HCT116 (cell line): ENCODE measurements around the gene FLVCR1. TPM values are rescaled to one million over a fixed set of nuclear protein-coding genes. Genes with fewer than 3 reads are reported as not detected.

Source experiments
- ATAC-seq: fragments of 200-7000 bp; cut with Tn5 transposase; 2 replicates; pipeline ENCODE4 v1.9.1; 2020; ENCODE audit warnings: mild to moderate bottlenecking, moderate library complexity
- BruUV-seq: library from RNA; stranded (reverse); fragments of 400-500 nt; replicated peaks from 2 replicates; lab custom pipeline; 2021; lab: Mats Ljungman, UMichigan
- CTCF ChIA-PET: fragments of 300-600 bp; sonication (Branson Sonifier 250); formaldehyde crosslinking; loops from one replicate; lab custom pipeline; 2021; ENCODE audit warnings: antibody characterized with exemption; lab: Charles Lee
- POLR2A ChIA-PET: fragments of 300-600, 350-600 bp; sonication (Branson Sonifier 250); formaldehyde crosslinking; loops from one replicate; lab custom pipeline; 2021; ENCODE audit warnings: antibody characterized with exemption; lab: Charles Lee
- RAD21 ChIA-PET, 2 experiments: fragments of 300-600 bp; sonication (Branson Sonifier 250); formaldehyde crosslinking; loops; one replicate each; lab custom pipeline; 2023; ENCODE audit warnings: low total read pairs in 2 of 2; ENCODE audit not compliant: uncharacterized antibody in 2 of 2, unreplicated experiment in 2 of 2, low non-redundant PET in 1 of 2; lab: Charles Lee
- DNase-seq: peaks from one replicate; pipeline ENCODE4 v3.0.0-alpha.2; 2010; ENCODE audit warnings: low read depth, low spot score
- H2AFZ ChIP-seq: fragments of 200-600 bp; shearing (Covaris generic), sonication (generic); 2 replicates; pipeline ENCODE4 v1.6.1; 2017; ENCODE audit warnings: low read depth, mixed run types, mixed read lengths, antibody characterized with exemption, low read length; ENCODE audit not compliant: poor library complexity, severe bottlenecking
- H3K27ac ChIP-seq: 2 replicates; pipeline ENCODE4 v1.5.1; 2012; ENCODE audit warnings: low read depth, low read length
- H3K27me3 ChIP-seq: fragments of 200-600 bp; sonication (generic); 2 replicates; pipeline ENCODE4 v1.6.1; 2016; ENCODE audit warnings: mixed run types, low read length, mixed read lengths; ENCODE audit not compliant: insufficient read depth
- H3K36me3 ChIP-seq, 2 experiments: fragments of 200-500 bp in 1 of 2; fragments of 200-600 bp in 1 of 2; sonication (Bioruptor generic) in 1 of 2; sonication (generic) in 1 of 2; 2 replicates each; pipeline versions ENCODE4 v1.5.1 to v1.6.1; 2014 to 2016; ENCODE audit warnings: low read length in 2 of 2, inconsistent platforms in 1 of 2, mixed read lengths in 1 of 2, mixed run types in 1 of 2; ENCODE audit not compliant: insufficient read depth in 2 of 2, control insufficient read depth in 1 of 2
- H3K4me1 ChIP-seq, 2 experiments: fragments of 200-600 bp in 1 of 2; sonication (generic) in 1 of 2; 2 replicates each; pipeline versions ENCODE4 v1.5.1 to v1.6.1; 2012 to 2017; ENCODE audit warnings: low read length in 2 of 2, inconsistent platforms in 1 of 2, mild to moderate bottlenecking in 1 of 2, mixed read lengths in 1 of 2, mixed run types in 1 of 2, moderate library complexity in 1 of 2; ENCODE audit not compliant: insufficient read depth in 2 of 2, control insufficient read depth in 1 of 2
- H3K4me2 ChIP-seq: fragments of 200-600 bp; sonication (generic); 2 replicates; pipeline ENCODE4 v1.6.1; 2017; ENCODE audit warnings: mixed run types, low read length, mixed read lengths
- H3K4me3 ChIP-seq, 2 experiments: fragments of 200-600 bp in 1 of 2; sonication (generic) in 1 of 2; replicated peaks in 1 of 2; 2 replicates each; pipeline ENCODE4 v1.5.1; 2011 to 2016; ENCODE audit warnings: low read length in 2 of 2, control low read depth in 1 of 2, low read depth in 1 of 2, mild to moderate bottlenecking in 1 of 2, mixed read lengths in 1 of 2, mixed run types in 1 of 2
- H3K79me2 ChIP-seq: fragments of 200-600 bp; sonication (generic); 2 replicates; pipeline ENCODE4 v1.6.1; 2017; ENCODE audit warnings: mild to moderate bottlenecking, mixed run types, low read length, moderate library complexity, mixed read lengths; ENCODE audit not compliant: insufficient read depth
- H3K9ac ChIP-seq: fragments of 200-600 bp; sonication (generic); 2 replicates; pipeline ENCODE4 v1.6.1; 2016; ENCODE audit warnings: low read length, mixed read lengths
- H3K9me2 ChIP-seq: fragments of 200-600 bp; sonication (generic), shearing (Covaris generic); 2 replicates; pipeline ENCODE4 v1.6.1; 2017; ENCODE audit warnings: mixed run types, mild to moderate bottlenecking, moderate library complexity; ENCODE audit not compliant: insufficient read depth
- H3K9me3 ChIP-seq, 2 experiments: fragments of 200-500 bp in 1 of 2; fragments of 200-600 bp in 1 of 2; sonication (Bioruptor generic) in 1 of 2; sonication (generic) in 1 of 2; 2 replicates each; pipeline ENCODE4 v1.6.1; 2014 to 2017; ENCODE audit warnings: low read length in 2 of 2, mixed read lengths in 2 of 2, inconsistent platforms in 1 of 2, low read depth in 1 of 2, mild to moderate bottlenecking in 1 of 2, mixed run types in 1 of 2, moderate library complexity in 1 of 2; ENCODE audit not compliant: control insufficient read depth in 1 of 2, insufficient read depth in 1 of 2
- H4K20me1 ChIP-seq: fragments of 200-600 bp; sonication (generic), shearing (Covaris generic); 2 replicates; pipeline ENCODE4 v1.6.1; 2017; ENCODE audit warnings: mixed run types, mild to moderate bottlenecking, moderate library complexity; ENCODE audit not compliant: insufficient read depth
- ATF3 ChIP-seq: IDR thresholded peaks from 2 replicates; pipeline ENCODE4 v1.6.1; 2012
- CBX3 ChIP-seq: IDR thresholded peaks from 2 replicates; pipeline ENCODE4 v1.6.1; 2012; ENCODE audit warnings: low read depth
- CEBPB ChIP-seq: IDR thresholded peaks from 2 replicates; pipeline ENCODE4 v1.6.1; 2012; ENCODE audit warnings: low read depth
- CTCF ChIP-seq, 3 experiments: fragments of 200-600 bp in 1 of 3; sonication (generic) in 1 of 3; IDR thresholded peaks in 2 of 3; conservative IDR thresholded peaks in 1 of 3; 2 replicates each; pipeline ENCODE4 v1.5.1; 2012 to 2017; ENCODE audit warnings: low read depth in 2 of 3, low read length in 2 of 3, antibody characterized with exemption in 1 of 3, borderline replicate concordance in 1 of 3, control low read depth in 1 of 3, mild to moderate bottlenecking in 1 of 3, mixed read lengths in 1 of 3, mixed run types in 1 of 3, moderate library complexity in 1 of 3; ENCODE audit not compliant: insufficient read depth in 1 of 3
- EGR1 ChIP-seq: IDR thresholded peaks from 2 replicates; pipeline ENCODE4 v1.6.1; 2012; ENCODE audit warnings: low read depth
- ELF1 ChIP-seq: IDR thresholded peaks from 2 replicates; pipeline ENCODE4 v1.6.1; 2012; ENCODE audit warnings: low read depth, borderline replicate concordance
- EZH2 ChIP-seq: fragments of 200-600 bp; sonication (generic); IDR thresholded peaks from 2 replicates; pipeline ENCODE4 v1.6.1; 2017; ENCODE audit warnings: antibody characterized with exemption, mixed run types
- FOSL1 ChIP-seq: IDR thresholded peaks from 2 replicates; pipeline ENCODE4 v1.6.1; 2012; ENCODE audit warnings: low read depth
- JUND ChIP-seq: IDR thresholded peaks from 2 replicates; pipeline ENCODE4 v1.6.1; 2012
- MAX ChIP-seq: IDR thresholded peaks from 2 replicates; pipeline ENCODE4 v1.6.1; 2012
- POLR2A ChIP-seq: IDR thresholded peaks from 2 replicates; pipeline ENCODE4 v1.7.0; 2011; ENCODE audit warnings: borderline replicate concordance; ENCODE audit not compliant: insufficient read depth, insufficient read length; ENCODE audit errors: extremely low read depth
- POLR2AphosphoS5 ChIP-seq: IDR thresholded peaks from 2 replicates; pipeline ENCODE4 v1.6.1; 2011; ENCODE audit warnings: mild to moderate bottlenecking, low read depth, low read length, moderate library complexity
- REST ChIP-seq: IDR thresholded peaks from 2 replicates; pipeline ENCODE4 v1.6.1; 2012; ENCODE audit warnings: low read depth
- SP1 ChIP-seq: IDR thresholded peaks from 2 replicates; pipeline ENCODE4 v1.6.1; 2012; ENCODE audit warnings: low read depth
- SRF ChIP-seq: IDR thresholded peaks from 2 replicates; pipeline ENCODE4 v1.6.1; 2012; ENCODE audit warnings: low read depth
- ZBTB33 ChIP-seq: IDR thresholded peaks from 2 replicates; pipeline ENCODE4 v1.6.1; 2011; ENCODE audit warnings: mild to moderate bottlenecking, low read length, moderate library complexity; ENCODE audit not compliant: insufficient replicate concordance; ENCODE audit errors: extremely low read depth
- ZFX ChIP-seq: fragments of 450-650 bp; IDR thresholded peaks from 2 replicates; pipeline ENCODE4 v1.6.1; 2017
- intact Hi-C: fragments of 100-400 bp; cut with micrococcal nuclease; formaldehyde crosslinking; loops from 2 replicates; pipeline ENCODE4 v1.10.0; 2022
- total RNA-seq: library from RNA; stranded (reverse); gene quantifications from one replicate; pipeline ENCODE4 v1.2.1, GENCODE V29; 2021; ENCODE audit not compliant: unreplicated experiment

Gene FLVCR1
- total RNA-seq, 1 experiment from 2014 or later, result 19.0 TPM

- TF ChIP-seq ELF1, result no peak
- TF ChIP-seq SP1, result no peak
- no peak for TF ChIP-seq CTCF (IDR thresholded peaks at IDR 0.05 in 2 of 3, conservative IDR thresholded peaks at IDR 0.05 in 1 of 3; ENCODE audit: borderline replicate concordance in 1 of 3, insufficient read depth in 1 of 3, low read depth in 2 of 3, low read length in 2 of 3)
- TF ChIP-seq EZH2, result no peak
- TF ChIP-seq SRF, result no peak
- TF ChIP-seq CEBPB, result no peak
- TF ChIP-seq ZFX, result no peak
- no peak for TF ChIP-seq CBX3
- TF ChIP-seq MAX, result no peak
- no peak for TF ChIP-seq JUND
- no peak for TF ChIP-seq POLR2AphosphoS5
- no peak for TF ChIP-seq POLR2A
Measured at GRCh38 chr1:212873518-212873917, 15.4 kb downstream of the FLVCR1 start (continued).

- Histone ChIP-seq H3K9ac (no peak overlapping the region), H3K27me3 (no peaks in the 10 kb centered on the region), H4K20me1 (no peaks in the 10 kb centered on the region), H3K27ac (no peak overlapping the region), H2AFZ (no peak overlapping the region), H3K9me2 (no peaks in the 10 kb centered on the region), H3K79me2 (peaks cover 2% of the 10 kb centered on the region; the same call in 1 of the 2 replicates), H3K36me3 (peaks cover 24 to 25% of the 10 kb centered on the region in 2 experiments), H3K4me3 (no peak overlapping the region), H3K9me3 (no peaks in the 10 kb centered on the region), H3K4me1 (no peaks in the 10 kb centered on the region), H3K4me2 (no peak overlapping the region)
- no TSS peak for BruUV-seq
- RAD21 ChIA-PET, result no interaction called here
- DNase-seq (no peak), ATAC-seq (no peak)
- POLR2A ChIA-PET, result no interaction called here
- CTCF ChIA-PET, result no interaction called here
- intact Hi-C loops, result no loop called here
- no peak for TF ChIP-seq ZFX
- TF ChIP-seq POLR2A, result no peak
- TF ChIP-seq CBX3, result no peak
- no peak for TF ChIP-seq ZBTB33
- no peak for TF ChIP-seq ELF1
- TF ChIP-seq REST, result no peak
- no peak for TF ChIP-seq ATF3
- TF ChIP-seq EGR1, result no peak
- no peak for TF ChIP-seq FOSL1
- no peak for TF ChIP-seq SRF
Measured at GRCh38 chr1:212878418-212878817, 20.3 kb downstream of the FLVCR1 start.
